Right atrium auricular region (tissue), 2 donors: ENCODE data around the gene ZNF423. TPM values are rescaled to one million over a fixed set of nuclear protein-coding genes. Genes with fewer than 3 reads are reported as not detected.

Source experiments
- DNase-seq: peaks from one replicate; pipeline ENCODE4 v3.0.0-alpha.2; 2019; ENCODE audit warnings: low spot score
- H3K27ac ChIP-seq, 2 donors: fragments of 200-600 bp; sonication (generic); 1 replicate in 1 of 2; 2 replicates in 1 of 2; pipeline ENCODE4 v1.5.1; 2016 to 2019
- H3K27me3 ChIP-seq, 2 donors: fragments of 200-600 bp; sonication (generic); one replicate each; pipeline versions ENCODE4 v1.5.1 to v1.6.0; 2017 to 2019
- H3K36me3 ChIP-seq: fragments of 200-600 bp; sonication (generic); one replicate; pipeline ENCODE4 v1.5.1; 2016
- H3K4me1 ChIP-seq, 2 donors: fragments of 200-600 bp; sonication (generic); one replicate each; pipeline versions ENCODE4 v1.5.1 to v1.6.0; 2017 to 2019
- H3K4me3 ChIP-seq, 2 donors: fragments of 200-600 bp; sonication (generic); 1 replicate in 1 of 2; 2 replicates in 1 of 2; pipeline ENCODE4 v1.5.1; 2017 to 2019; ENCODE audit warnings: mild to moderate bottlenecking in 1 of 2, moderate library complexity in 1 of 2
- H3K9me3 ChIP-seq, 2 donors: fragments of 200-600 bp; sonication (generic); one replicate each; pipeline ENCODE4 v1.5.1; 2019
- total RNA-seq, 2 donors: library from RNA; depleted of rRNA; stranded (reverse); fragments of >200 nt; gene quantifications; one replicate each; pipeline ENCODE4 v1.1.0, GENCODE V29; 2016
- TF ChIP-seq, protein P1 (sequence below), 2 donors: fragments of 200-600 bp; sonication (generic); IDR thresholded peaks; one replicate each; pipeline ENCODE4 v1.5.1; 2019; ENCODE audit warnings: antibody characterized with exemption in 2 of 2

ZNF423 gene
- total RNA-seq, 2 donors from 2014 or later: 8.5 to 10.7 TPM

DNA sequence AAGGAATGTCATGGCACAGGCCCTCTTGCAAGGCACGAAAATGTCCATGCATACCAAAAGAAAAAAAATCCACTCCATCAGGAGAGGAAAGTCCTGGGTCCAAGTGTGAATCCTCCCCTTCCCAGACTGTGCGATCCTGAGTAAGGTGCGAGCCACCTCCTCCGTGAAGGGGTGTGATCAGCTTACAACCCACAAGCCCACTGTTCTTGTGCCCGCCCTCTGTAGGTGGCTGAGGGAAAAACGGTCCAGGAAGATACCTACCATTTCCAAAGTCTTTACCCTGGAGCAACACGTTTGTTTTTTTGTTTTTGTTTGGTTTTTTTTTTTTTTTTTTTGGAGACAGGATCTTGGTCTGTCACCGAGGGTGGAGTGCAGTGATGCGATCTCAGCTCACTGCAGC, 116.5 kb downstream of the ZNF423 start:
- H3K4me3 ChIP-seq: no peak overlapping the region
- TF ChIP-seq, protein P1, sequence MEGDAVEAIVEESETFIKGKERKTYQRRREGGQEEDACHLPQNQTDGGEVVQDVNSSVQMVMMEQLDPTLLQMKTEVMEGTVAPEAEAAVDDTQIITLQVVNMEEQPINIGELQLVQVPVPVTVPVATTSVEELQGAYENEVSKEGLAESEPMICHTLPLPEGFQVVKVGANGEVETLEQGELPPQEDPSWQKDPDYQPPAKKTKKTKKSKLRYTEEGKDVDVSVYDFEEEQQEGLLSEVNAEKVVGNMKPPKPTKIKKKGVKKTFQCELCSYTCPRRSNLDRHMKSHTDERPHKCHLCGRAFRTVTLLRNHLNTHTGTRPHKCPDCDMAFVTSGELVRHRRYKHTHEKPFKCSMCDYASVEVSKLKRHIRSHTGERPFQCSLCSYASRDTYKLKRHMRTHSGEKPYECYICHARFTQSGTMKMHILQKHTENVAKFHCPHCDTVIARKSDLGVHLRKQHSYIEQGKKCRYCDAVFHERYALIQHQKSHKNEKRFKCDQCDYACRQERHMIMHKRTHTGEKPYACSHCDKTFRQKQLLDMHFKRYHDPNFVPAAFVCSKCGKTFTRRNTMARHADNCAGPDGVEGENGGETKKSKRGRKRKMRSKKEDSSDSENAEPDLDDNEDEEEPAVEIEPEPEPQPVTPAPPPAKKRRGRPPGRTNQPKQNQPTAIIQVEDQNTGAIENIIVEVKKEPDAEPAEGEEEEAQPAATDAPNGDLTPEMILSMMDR (IDR thresholded peaks at IDR 0.05): no peak
- H3K36me3 ChIP-seq: no peaks in the 10 kb centered on the region
- no peak for DNase-seq
- peaks cover 0 to under 1% of the 10 kb centered on the region in 2 donors for H3K4me1 ChIP-seq
- no peak overlapping the region for H3K27ac ChIP-seq
- H3K9me3 ChIP-seq: no peaks in the 10 kb centered on the region
- H3K27me3 ChIP-seq: no peaks in the 10 kb centered on the region

DNA sequence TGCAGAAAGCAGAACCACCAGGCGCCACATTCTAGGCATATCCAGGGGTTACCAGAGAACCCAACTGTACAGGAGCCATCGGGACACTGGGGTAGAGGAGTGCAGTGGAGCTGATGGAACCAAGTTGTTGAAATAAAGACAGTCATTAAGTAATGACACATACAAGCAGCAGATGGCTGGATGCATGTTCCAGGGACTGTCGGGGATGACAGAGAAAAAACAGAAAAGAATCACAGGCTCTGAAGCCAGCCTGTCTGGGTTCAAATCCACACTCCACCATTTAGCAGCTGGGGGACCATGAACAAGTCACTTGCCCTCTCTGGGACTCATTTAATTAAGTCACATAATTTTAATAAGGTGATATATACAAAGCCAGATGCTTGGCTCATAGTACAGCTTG, 117.1 kb downstream of the ZNF423 start:
- TF ChIP-seq, protein P1 (IDR thresholded peaks at IDR 0.05): no peak
- H3K36me3 ChIP-seq: no peaks in the 10 kb centered on the region
- H3K27me3 ChIP-seq: no peaks in the 10 kb centered on the region
- peaks cover 0 to 6% of the 10 kb centered on the region in 2 donors for H3K4me1 ChIP-seq
- DNase-seq: no peak
- H3K9me3 ChIP-seq: no peaks in the 10 kb centered on the region
- no peak overlapping the region for H3K27ac ChIP-seq
- no peak overlapping the region for H3K4me3 ChIP-seq

DNA sequence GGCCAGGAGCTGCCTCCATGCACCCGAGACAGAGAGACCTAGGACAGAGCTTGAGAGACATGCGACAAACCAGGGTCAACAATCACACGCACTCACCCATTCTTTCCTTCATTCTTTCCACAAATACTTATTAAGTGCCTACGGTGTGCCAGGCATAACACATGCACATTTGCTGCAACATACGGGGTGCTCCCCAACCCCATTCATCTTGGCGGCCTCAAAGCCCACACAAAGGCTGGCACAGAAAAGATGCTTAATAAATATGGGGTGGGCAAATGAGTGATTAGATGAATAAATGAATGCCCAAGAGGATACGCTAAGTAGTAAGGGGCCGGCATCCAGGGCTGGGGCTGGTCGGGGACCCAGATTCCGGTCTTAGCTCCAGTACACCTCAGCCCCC, 117.9 kb downstream of the ZNF423 start:
- Histone ChIP-seq H3K4me1 (peaks cover 0 to 7% of the 10 kb centered on the region in 2 donors), H3K36me3 (no peaks in the 10 kb centered on the region), H3K4me3 (no peak overlapping the region), H3K9me3 (no peaks in the 10 kb centered on the region), H3K27me3 (no peaks in the 10 kb centered on the region), H3K27ac (no peak overlapping the region)
- TF ChIP-seq, protein P1 (IDR thresholded peaks at IDR 0.05): no peak
- no peak for DNase-seq

DNA sequence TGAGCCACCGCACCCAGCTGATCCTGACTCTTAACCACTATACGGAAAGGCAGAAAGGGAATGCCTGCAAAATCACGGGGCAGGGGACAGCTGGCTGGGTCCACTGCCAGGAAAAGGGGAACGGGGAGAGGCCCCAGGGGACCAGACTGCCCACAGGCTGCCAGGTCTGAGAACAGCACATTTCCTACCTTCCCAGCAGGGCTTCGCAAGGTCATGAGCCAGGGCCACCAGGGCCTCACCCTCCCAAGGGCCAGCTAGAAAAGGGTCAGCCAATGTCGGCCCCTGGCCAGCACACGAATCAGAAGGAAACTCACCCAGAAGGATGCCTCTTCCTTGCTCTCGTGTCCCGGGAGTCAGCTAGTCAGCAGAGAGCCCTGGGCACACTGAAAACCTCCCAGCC, 118.4 kb downstream of the ZNF423 start:
- Histone ChIP-seq H3K27me3 (no peaks in the 10 kb centered on the region), H3K4me1 (peaks cover 0 to 7% of the 10 kb centered on the region in 2 donors), H3K36me3 (no peaks in the 10 kb centered on the region), H3K4me3 (no peak overlapping the region), H3K9me3 (no peaks in the 10 kb centered on the region), H3K27ac (no peak overlapping the region)
- DNase-seq: no peak
- TF ChIP-seq, protein P1 (IDR thresholded peaks at IDR 0.05): no peak

DNA sequence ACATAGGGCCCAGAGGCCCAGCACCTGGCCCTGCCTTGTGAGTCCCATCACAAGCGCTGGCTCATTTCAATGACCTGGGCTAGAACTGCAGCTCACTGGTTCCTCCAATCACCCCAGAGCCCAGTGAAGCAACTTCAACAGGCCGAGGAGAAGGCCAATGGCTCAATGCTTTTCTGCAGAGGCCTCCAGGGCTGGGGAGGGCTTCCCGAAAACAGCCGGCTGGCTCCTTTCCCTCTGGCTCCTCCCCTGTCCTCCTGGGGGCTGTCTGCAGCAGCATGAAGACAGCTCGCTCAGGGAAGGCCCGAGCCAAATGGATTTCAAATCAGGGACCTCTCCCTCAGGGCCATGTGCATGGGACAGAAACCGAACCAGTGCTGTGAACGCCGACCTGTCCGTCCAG, 121.6 kb downstream of the ZNF423 start:
- peaks cover 0 to 7% of the 10 kb centered on the region in 2 donors for H3K9me3 ChIP-seq
- H3K27ac ChIP-seq: no peak overlapping the region
- DNase-seq: no peak
- TF ChIP-seq, protein P1 (IDR thresholded peaks at IDR 0.05): no peak
- no peaks in the 10 kb centered on the region for H3K27me3 ChIP-seq
- H3K36me3 ChIP-seq: no peaks in the 10 kb centered on the region
- no peak overlapping the region for H3K4me3 ChIP-seq
- H3K4me1 ChIP-seq: peaks cover 0 to 7% of the 10 kb centered on the region in 2 donors

DNA sequence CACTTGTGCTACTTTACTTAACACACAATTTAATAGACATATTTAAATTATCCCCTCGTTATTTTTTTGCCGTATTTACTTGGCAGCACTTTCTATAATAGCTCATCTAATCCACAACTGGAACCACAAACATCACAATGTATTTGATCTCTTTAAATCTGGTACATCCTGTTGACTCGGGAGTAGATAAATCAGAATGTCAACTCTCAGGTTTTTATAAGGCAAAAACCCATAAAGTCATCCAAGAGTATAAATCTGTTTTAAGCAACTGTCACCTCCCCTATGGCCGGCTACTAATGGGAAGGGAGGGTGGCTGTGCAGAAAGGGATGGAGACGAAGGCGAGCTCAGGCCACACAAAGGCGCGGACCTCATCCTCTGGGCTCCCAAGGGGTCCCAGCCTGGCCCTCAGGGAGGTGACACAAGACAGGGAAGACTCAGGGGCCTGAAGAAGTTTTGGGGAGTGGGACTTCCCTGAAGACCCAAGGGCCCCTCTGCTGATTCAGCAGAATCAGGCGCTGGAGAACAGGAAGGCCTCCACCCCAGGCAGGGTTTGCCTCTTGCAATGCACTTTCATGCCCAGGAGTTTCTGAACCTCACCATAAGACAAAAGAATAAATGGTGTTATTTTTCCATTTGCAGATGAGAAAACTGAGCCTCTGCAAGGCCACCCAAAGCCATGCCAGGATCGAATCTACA, 122.5 kb downstream of the ZNF423 start:
- Histone ChIP-seq H3K27me3 (no peaks in the 10 kb centered on the region), H3K27ac (no peak overlapping the region), H3K36me3 (no peaks in the 10 kb centered on the region), H3K4me1 (peaks cover 0 to 7% of the 10 kb centered on the region in 2 donors), H3K9me3 (peaks cover 0 to 7% of the 10 kb centered on the region in 2 donors), H3K4me3 (no peak overlapping the region)
- no peak for DNase-seq
- TF ChIP-seq, protein P1 (IDR thresholded peaks at IDR 0.05): no peak
